Hematopoietic multipotent progenitor cell treated with erythropoietin and hydrocortisone succinate and interleukin-3 and kit ligand, for 8 days (in vitro differentiated cells): ENCODE data around the gene ECE1.

Experiments used
- DNase-seq: peaks from one replicate; pipeline ENCODE4 v3.0.0-alpha.2; 2015

The ECE1 gene

GRCh38 chr1:21266119-21266774 lies 24.0 kb downstream of the ECE1 start:
- DNase-seq = peak; percentile 93

GRCh38 chr1:21265644-21266043 lies 24.6 kb downstream of the ECE1 start:
- no peak for DNase-seq

- DNase-seq = no peak
Measured at GRCh38 chr1:21264898-21265297, 25.4 kb downstream of the ECE1 start.

GRCh38 chr1:21263653-21264225 lies 26.5 kb downstream of the ECE1 start:
- DNase-seq = no peak

GRCh38 chr1:21263052-21263429 lies 27.2 kb downstream of the ECE1 start:
- DNase-seq = no peak

GRCh38 chr1:21262293-21263051 lies 27.8 kb downstream of the ECE1 start:
- peak; percentile 50 for DNase-seq

GRCh38 chr1:21261551-21262292 lies 28.5 kb downstream of the ECE1 start:
- peak; percentile 59 for DNase-seq

- no peak for DNase-seq
Measured at GRCh38 chr1:21260405-21261125, 29.7 kb downstream of the ECE1 start.

GRCh38 chr1:21259316-21260076 lies 30.8 kb downstream of the ECE1 start:
- no peak for DNase-seq

- DNase-seq = no peak
Measured at GRCh38 chr1:21258331-21259134, 31.7 kb downstream of the ECE1 start.

- no peak for DNase-seq
Measured at GRCh38 chr1:21257431-21258135, 32.7 kb downstream of the ECE1 start.

GRCh38 chr1:21256776-21257175 lies 33.5 kb downstream of the ECE1 start:
- no peak for DNase-seq

- DNase-seq = no peak
Measured at GRCh38 chr1:21255943-21256320, 34.3 kb downstream of the ECE1 start.

- DNase-seq = peak; percentile 90
Measured at GRCh38 chr1:21255284-21255942, 34.9 kb downstream of the ECE1 start.

- DNase-seq = no peak
Measured at GRCh38 chr1:21254335-21254951, 35.8 kb downstream of the ECE1 start.

GRCh38 chr1:21251773-21252471 lies 38.3 kb downstream of the ECE1 start:
- peak; percentile 47 for DNase-seq

GRCh38 chr1:21249940-21250493 lies 40.2 kb downstream of the ECE1 start:
- no peak for DNase-seq

- DNase-seq = no peak
Measured at GRCh38 chr1:21247892-21248715, 42.2 kb downstream of the ECE1 start.
